GM18526 (cell line): ENCODE results near the gene CCT6A.
A peak's percentile ranks its signal among the peaks of the same experiment; 100 is the strongest.

Experiments
- POLR2A ChIP-seq: IDR thresholded peaks from 3 replicates; pipeline ENCODE4 v1.6.1; 2011; ENCODE audit not compliant: insufficient read length; ENCODE audit errors: extremely low read depth

CCT6A gene

DNA sequence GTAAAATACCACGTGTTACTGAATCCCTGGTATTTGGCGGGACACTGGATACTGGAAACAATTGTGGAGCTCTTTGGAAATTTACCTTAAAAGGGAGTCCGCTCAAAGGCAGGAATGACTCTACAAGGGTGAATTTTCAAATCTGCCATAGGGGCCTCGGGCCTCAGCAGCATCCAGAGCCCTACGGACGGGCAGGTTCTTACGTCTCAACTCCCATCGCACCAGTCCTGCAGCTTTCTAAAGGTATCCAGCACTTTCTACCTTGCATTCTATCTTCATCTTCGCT is 569 bp upstream of the CCT6A start:
- TF ChIP-seq POLR2A, result no peak

DNA sequence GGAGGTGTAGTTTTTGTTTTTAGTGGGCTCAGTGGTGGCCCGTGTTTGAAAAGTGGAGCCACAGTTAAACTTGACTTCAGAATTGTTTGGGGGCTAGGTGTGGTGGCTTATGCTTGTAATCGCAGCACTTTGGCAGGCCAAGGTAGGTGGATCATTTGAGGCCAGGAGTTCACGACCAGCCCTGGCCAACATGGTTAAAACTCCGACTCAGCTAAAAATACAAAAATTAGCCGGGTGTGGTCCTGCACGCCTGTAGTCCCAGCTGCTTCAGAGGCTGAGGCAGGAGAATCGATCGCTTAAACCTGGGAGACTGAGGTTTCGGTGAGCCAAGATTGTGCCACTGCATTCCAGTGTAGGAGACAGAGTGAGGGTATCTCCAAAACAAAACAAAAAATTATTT is 1.8 kb downstream of the CCT6A start:
- no peak for TF ChIP-seq POLR2A

GRCh38 chr7:56053993-56054392 is 2.4 kb downstream of the CCT6A start:
- no peak for TF ChIP-seq POLR2A

- TF ChIP-seq POLR2A, result no peak
These were observed 10.8 kb downstream of the CCT6A start for GRCh38 chr7:56062382-56062781.

DNA sequence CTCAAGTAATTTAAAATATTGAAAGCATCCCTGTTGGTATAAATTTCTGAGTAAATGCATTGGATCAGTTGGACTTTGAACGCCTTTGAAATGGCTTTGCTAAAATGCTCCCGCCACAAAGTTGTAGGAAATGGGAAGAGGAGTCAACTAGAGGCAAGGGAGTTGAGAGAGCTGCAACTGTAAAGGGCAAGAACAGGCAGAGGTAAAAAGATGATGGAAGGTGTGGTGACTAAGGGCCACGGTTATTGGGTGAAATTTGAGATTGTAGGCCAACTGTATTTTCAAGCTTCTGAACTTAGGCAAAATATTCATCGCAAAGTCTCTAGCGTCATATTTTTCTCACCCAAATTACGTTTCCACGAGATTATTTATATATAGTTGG is 11.9 kb downstream of the CCT6A start:
- no peak for TF ChIP-seq POLR2A

DNA sequence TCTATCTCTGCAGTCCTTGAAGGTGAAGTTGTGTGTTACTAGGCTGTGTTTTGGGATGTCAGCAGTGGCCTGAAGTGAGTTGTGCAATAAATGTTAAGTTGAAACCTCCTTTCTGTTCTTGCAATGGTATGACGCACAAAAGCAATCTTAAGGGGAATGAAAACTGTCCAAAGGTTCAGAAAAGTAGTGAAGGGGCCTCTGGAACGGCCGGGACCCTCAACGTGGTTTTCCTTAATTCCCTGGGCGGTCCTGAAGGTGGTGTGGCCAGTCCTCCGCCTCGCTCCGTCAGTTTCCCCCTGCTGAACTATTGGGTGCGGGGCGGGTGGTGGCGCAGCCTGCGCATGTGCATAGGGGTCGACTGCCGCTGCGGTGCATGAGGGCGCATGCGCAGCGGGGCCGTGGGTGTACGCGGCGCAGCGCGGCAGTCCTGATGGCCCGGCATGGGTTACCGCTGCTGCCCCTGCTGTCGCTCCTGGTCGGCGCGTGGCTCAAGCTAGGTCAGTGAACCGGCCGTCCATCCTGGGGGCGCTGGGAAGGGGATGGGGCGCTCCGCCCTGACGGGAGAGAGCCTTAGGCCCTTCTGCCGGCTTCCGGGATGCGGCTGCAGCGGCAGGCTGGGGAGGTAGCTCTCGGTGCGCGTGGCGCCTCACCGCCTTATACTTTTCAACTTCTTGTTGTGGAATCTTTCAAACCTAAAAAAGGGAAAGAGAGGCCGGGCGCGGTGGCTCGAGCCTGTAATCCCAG is 12.5 kb downstream of the CCT6A start, which contains the start of gene SUMF2:
SUMF2 (plus strand) TSS at position 405 of the 744 bp plus-strand sequence; CDS start at position 431, 26 bp downstream.
- peak; percentile 94 for TF ChIP-seq POLR2A

DNA sequence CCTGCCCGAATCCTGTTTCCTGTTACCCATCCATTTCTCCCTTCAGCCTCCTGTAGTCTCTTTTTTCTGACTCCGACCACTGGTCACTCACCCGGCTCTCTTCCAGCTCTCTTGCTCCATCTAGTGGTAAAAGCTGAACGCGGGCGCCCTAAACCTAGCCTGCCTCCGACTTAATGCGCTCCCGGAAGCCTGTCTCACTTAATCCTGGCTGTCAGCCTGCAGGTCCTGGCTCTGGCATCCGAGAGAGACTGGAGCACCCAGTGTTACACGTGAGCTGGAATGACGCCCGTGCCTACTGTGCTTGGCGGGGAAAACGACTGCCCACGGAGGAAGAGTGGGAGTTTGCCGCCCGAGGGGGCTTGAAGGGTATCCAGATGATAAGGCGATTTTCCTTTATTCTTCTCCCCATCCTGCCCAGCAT is 22.8 kb downstream of the CCT6A start:
- TF ChIP-seq POLR2A, result no peak

- no peak for TF ChIP-seq POLR2A
These were observed 26.1 kb downstream of the CCT6A start for GRCh38 chr7:56077681-56078080.

GRCh38 chr7:56078196-56078595 is 26.6 kb downstream of the CCT6A start:
- TF ChIP-seq POLR2A, result no peak

GRCh38 chr7:56079450-56080185 is 28.1 kb downstream of the CCT6A start:
- no peak for TF ChIP-seq POLR2A

GRCh38 chr7:56081626-56082340 is 30.2 kb downstream of the CCT6A start:
- no peak for TF ChIP-seq POLR2A

DNA sequence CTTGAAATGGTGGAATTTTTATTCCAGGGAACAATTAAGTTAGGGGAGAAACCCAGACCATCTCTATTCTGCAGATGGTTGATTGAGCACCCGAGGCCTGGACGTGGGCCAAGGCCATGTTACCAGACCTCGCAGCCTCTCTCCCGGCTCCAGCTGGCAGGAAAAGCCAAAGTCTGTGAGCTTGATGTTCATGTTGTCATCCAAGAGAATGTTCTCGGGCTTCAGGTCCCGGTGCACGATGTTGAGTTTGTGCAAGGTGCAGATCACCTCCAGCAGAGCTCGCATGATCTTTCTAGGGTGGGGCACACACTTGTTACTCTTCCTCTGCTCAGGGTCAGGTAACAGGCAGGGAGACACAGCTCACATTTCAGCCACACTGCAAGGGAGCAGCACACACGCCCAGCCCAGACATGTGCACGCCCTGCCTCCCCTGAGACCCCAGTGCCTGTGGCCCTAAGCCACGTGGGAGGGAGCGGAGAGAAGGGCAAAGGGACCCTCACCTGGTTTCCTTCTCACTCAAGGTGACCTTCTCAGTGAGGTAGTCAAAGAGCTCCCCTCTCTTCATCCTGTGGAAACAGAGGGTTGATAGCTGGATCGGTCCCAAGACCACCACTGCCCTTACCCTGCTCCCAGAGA is 31.7 kb downstream of the CCT6A start:
- no peak for TF ChIP-seq POLR2A

DNA sequence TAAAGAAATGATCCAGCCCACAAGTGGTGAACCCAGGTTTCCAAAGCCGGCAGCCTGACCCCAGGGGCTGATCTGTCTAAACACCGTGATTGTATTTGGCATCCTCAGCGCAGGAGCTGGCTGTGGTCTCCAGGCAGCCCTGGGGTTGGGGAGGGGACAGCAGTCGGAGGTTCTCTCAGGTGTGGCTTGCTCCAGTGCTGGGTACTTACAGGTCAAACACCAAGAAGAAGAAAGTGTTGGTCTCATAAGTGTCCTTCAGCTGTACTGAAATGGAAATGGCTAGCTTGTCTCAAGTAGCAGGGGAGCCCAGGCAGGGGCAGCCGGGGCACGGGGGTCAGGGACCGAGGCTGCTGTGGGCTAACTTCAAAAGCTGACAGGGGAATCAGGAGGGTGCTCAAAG is 35.2 kb downstream of the CCT6A start:
- TF ChIP-seq POLR2A, result no peak

- no peak for TF ChIP-seq POLR2A
These were observed 35.9 kb downstream of the CCT6A start for GRCh38 chr7:56087445-56087844.

- TF ChIP-seq POLR2A, result no peak
These were observed 40.0 kb downstream of the CCT6A start for GRCh38 chr7:56091591-56091990.

GRCh38 chr7:56092789-56093531 is 41.4 kb downstream of the CCT6A start, which contains the start of gene PHKG1:
TSS of gene PHKG1 (minus strand) at chr7:56092952. CDS start at chr7:56088941, 4,011 bp downstream.
- no peak for TF ChIP-seq POLR2A
